GM10266 (cell line): ENCODE results near the gene POLR1D.

Experiments
- DNase-seq: peaks from one replicate; pipeline ENCODE4 v3.0.0; 2012; ENCODE audit errors: extremely low spot score
- TF ChIP-seq, protein P1 (sequence below): IDR thresholded peaks from 2 replicates; pipeline ENCODE4 v1.5.1; 2012; ENCODE audit warnings: mild to moderate bottlenecking, low read depth; ENCODE audit not compliant: control insufficient read depth, insufficient read depth; ENCODE audit errors: missing control alignments

POLR1D gene

DNA sequence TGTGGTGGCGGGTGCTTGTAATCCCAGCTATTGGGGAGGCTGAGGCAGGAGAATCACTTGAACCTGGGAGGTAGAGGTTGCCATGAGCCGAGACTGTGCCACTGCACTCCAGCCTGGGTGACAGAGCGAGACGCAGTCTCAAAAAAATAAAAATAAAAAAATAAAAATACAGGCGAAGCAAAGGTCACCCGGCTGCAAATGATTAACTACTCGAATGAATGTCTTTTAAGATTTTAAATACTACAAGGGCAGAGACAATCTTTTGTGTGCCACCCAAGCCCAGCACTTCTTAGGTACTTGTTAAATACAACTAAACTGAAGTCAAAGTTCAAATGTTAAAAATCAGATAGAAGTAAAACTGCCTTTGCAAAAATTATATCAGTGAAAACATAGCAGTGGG is 8.1 kb upstream of the POLR1D start:
- TF ChIP-seq, protein P1, sequence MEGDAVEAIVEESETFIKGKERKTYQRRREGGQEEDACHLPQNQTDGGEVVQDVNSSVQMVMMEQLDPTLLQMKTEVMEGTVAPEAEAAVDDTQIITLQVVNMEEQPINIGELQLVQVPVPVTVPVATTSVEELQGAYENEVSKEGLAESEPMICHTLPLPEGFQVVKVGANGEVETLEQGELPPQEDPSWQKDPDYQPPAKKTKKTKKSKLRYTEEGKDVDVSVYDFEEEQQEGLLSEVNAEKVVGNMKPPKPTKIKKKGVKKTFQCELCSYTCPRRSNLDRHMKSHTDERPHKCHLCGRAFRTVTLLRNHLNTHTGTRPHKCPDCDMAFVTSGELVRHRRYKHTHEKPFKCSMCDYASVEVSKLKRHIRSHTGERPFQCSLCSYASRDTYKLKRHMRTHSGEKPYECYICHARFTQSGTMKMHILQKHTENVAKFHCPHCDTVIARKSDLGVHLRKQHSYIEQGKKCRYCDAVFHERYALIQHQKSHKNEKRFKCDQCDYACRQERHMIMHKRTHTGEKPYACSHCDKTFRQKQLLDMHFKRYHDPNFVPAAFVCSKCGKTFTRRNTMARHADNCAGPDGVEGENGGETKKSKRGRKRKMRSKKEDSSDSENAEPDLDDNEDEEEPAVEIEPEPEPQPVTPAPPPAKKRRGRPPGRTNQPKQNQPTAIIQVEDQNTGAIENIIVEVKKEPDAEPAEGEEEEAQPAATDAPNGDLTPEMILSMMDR: no peak
- no peak for DNase-seq

DNA sequence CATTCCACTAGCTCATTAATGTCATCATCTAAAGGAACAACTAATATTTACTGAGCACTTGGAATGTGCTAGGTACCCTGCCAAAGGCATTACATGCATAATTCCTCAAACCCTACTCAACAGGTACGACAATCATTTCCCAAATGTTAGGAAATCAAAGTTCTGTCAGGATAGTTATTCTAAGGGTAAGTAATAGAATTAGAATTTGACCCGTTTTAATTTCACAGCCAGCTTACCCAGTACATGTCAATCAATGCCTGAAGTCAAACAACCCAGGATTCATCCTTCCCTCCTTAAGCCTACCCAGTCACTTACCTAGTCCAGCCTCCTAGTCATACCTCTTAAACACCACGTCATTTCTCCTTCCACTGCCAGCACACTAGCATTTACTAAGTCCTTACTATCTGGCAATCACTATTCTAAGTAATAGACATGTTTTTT is 3.8 kb upstream of the POLR1D start:
- TF ChIP-seq, protein P1: no peak

DNA sequence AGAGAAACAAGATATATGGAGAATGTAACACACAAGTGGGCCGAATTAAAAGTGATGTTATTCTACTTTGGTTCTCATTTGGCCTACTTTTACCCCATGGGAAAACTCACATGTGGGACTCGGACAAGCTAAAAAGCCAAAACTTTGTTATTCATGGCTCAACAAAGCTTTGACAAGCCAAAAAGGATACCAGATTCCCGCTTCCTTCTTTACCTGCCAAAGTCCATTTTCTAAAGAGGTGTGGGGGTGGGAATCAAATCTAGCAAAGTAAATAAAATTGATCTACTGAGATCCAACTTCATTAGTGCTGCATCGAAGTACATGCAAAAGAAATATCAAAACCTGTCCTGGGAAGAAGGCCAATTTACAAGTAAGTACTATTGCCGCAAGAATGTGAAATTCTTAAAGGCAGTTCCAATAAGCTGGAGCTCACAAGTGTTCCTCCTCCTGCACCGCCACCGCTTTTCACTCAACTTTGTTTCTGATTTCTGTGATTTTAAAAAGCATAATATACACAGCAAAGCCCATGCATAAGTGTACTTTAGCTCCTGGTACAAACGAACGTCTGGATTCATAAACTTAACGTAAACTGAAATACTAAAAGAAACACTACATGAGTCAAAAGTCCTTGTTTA is 2.5 kb upstream of the POLR1D start:
- TF ChIP-seq, protein P1: no peak
- DNase-seq: no peak

More for the DNA sequence above, 3.8 kb upstream of the POLR1D start:
- DNase-seq: no peak

DNA sequence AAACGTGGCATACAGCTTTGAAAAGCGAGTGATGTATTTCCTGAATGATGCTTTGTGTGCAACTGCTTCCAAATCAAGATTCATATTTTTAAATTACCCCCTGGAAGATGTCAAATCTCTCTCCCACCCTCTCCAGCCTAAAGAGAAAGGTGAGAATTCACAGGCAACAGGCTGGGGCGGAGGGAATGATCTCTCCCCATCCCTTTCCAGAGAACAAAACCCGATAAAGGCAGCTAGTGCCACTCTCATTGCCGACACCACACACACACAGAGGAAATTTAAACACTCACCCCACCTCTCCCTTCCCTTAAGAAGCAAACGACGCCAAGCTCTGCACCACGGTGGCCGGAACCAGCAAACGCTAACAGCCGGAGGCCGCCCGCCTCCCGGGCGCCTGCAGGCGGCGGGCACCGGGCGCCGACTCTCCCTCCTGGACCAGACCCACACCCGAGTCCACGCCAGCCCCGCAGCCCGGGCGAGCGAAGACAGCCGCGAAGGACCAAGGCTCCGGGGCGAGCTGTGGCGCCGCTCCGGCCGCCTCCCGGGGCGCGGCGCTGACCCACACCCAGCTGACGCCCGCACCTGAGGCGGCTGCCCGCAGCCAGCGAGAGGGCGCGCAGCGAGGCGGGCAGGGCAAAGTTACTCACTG is 1.8 kb upstream of the POLR1D start:
- TF ChIP-seq, protein P1: no peak
- DNase-seq: peak; percentile 55

DNA sequence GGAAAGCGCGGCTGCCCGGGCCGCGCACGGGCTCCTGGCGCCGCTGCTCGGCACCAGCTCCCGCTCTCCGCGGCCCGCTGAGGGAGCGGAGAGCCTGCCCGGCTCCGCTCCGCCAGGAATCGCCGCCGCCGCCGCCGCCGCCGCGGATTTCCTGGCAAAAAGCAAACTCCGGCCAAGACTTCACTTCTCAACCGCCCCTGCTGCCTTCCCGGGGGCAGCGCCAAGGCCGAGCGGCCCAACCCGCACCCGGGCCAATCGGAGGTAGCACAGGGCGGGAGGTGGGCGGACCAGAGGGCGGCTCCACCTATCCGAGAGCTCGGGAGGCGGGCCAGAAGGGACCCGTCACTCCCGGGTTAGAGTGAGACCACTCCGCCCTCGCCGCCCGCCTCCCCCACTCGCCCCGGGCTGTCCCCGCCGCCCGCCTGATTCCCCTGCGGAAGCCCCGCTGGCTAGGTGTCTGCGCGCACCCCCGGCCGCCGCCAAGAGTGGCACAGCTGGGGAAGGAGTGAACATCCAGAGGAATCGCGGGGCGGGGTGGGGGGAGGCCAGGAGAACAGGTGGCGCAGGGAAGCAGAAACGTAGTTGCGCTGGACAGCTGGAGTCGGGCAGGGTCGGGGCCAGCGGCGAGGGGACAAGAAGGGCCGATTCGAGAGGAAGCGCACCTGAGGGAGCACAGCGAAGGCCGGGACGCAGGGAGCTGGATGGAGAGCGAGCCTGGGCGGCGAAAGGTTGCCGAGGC is 1.1 kb upstream of the POLR1D start, which contains the start of gene LNX2:
LNX2 (minus strand) TSS at position 153 of the 739 bp plus-strand sequence. CDS start 38,826 bp downstream, outside the sequence.
- peak; percentile 98 for DNase-seq
- TF ChIP-seq, protein P1: no peak

DNA sequence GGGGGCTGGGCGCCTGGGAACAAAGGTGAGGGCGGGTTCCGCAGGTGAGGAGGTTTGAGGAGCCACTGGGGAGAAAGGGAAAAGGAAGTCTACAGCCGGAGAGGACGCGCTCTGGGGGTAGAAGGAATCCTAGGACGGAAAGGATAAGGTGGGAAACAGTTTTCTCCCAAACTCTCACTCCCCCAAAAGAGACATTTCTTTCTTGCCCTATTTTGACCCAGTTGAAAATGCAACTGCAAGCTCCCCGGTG is 651 bp upstream of the POLR1D start:
- DNase-seq: no peak
- TF ChIP-seq, protein P1: no peak
